ENCODE measurements around the gene GRIK1.

GRIK1 gene

DNA sequence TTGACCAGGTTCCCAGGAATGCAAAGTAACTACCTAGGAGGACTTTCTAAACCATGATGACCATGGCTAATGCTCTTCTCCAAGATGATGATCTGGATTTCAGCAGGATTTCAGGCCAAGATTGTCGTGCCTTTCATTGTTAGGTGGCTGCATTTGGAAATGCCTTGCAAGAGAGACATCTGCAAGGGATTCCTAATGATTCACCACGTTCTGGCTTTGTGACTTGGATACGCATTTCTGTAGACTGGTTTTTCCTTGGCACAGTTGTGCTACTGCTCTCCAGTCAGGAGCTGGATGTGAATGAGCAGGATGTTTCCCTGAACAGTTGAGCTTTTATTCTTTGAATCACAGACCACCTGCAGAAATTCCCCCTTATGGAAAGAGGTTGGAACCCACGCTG lies 428.7 kb downstream of the GRIK1 start:
- DNase-seq (ENCODE audit: extremely low spot score, insufficient read length, low read depth): no peak
- no peak for FAIRE-seq

DNA sequence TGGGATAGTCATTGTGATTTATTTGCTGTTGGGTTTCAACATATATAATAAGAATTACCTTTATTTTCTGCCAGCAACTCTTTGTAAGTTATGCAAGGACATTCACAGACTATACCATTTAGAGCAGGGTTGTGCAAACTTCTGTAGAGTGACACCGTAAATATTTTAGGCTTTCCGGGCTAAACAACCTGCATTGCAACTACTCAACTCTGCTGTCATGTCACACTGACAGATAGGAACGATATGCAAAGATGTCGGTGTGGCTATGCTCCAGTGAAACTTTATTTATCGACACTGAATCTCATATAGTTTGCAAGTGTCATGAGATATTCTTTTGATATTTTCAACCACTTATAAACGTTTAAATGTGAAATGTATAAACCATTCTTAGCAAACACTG lies 430.7 kb downstream of the GRIK1 start:
- no peak for FAIRE-seq
- DNase-seq (ENCODE audit: extremely low spot score, insufficient read length, low read depth): no peak

DNA sequence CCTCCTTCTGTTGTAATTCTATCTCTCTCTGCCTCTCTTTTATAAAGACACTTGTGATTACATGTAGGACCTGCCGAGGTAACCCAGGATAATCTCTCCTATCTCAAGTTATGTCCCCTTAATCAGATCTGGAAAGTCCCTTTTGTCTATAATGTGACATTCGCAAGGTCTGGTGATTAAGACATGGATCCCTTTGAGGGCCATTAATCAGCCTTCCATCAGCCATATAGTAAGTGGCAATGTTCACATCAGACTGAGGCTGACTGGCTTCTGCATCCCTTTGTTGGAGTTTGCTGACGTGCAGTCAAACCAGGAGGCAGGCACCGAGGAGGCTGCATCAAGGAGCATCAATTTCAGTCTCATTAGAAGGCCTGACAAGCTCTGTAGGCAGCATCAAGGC lies 431.5 kb downstream of the GRIK1 start:
- no peak for FAIRE-seq
- no peak for DNase-seq (ENCODE audit: extremely low spot score, insufficient read length, low read depth)

DNA sequence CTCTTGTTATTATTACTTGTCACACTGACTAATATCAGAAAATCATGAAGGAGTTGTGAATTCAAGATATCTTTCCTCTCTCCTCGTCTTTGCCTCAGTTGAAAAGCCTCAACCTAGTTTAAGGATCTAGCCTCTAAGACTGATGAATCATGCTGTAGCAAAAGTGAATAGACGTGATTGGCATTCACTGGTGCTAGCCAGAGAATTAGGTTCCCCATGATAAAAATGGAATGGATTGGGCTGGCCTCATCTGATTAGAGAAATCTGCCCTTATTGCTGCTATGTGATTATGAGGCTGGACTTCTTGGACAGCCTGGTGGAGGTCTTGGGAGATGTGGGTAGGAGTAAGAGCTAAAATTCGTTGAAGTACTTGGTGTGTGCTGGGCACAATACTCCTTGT lies 432.8 kb downstream of the GRIK1 start:
- DNase-seq (ENCODE audit: extremely low spot score, insufficient read length, low read depth) (no peak), FAIRE-seq (no peak)

DNA sequence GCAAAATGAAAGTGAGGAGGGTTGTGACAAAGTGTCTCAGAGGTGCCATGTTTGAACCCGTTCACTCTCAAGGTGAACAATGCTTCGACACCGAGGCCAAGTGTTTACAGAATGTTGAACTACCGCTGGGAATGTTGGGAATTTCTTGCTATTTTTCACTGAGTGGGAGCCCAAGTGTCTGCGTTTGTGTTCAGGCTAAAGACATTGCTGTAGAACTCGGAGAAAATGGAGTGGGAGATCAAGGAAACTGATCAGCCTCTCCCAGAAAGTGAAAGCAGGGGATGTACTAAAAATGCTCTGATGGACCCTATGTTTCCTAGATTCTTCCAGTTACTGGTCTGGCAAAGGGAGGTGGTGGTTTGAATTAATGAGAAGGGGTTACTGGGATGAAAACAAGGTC lies 433.6 kb downstream of the GRIK1 start:
- DNase-seq (ENCODE audit: extremely low spot score, insufficient read length, low read depth) (no peak), FAIRE-seq (no peak)

DNA sequence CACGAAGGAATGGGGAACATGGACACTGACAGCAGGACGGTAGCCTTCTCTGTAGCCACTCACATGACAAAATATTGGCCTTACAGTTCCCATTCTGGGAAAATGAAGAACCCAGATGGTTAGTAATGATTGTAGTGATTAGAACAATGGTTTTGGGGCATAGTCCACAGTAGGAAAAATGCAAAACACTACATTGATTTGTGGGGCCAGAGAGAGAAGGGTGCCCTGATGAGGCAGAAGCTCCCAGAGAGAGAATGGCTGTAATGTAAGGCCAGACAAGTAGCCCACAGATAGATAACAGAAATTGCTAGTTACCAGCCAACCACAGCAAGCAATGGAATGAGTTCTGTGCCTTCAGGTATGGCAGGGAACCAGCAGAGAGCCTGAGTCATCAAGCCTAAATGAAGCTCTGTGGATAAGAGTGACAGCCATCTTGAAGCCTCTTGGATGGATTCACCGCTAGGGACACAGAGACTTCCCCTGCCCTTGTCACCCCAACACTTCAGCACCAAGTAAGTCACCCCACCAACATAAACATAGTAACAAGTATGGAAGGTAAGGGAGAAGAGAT lies 435.0 kb downstream of the GRIK1 start:
- DNase-seq (ENCODE audit: extremely low spot score, insufficient read length, low read depth): no peak
- FAIRE-seq: no peak

DNA sequence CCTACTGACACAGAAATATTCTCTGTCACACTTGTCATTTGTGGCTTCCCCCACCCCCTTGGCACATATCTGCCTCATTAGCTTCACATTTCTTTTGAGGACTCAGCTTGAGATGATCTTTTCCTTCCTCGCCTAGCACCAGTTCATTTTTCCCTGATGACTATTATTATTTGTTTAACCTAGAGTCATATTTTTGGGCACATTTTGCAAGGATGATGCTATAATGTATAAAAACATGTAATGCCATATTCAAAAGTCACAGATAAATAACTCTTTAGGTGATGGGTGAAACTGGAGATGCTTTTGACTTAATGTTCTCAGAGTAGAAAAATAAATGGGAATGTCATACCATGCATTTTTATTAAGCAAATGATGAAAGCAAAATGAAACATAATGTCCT lies 438.3 kb downstream of the GRIK1 start:
- no peak for DNase-seq (ENCODE audit: extremely low spot score, insufficient read length, low read depth)
- no peak for FAIRE-seq

DNA sequence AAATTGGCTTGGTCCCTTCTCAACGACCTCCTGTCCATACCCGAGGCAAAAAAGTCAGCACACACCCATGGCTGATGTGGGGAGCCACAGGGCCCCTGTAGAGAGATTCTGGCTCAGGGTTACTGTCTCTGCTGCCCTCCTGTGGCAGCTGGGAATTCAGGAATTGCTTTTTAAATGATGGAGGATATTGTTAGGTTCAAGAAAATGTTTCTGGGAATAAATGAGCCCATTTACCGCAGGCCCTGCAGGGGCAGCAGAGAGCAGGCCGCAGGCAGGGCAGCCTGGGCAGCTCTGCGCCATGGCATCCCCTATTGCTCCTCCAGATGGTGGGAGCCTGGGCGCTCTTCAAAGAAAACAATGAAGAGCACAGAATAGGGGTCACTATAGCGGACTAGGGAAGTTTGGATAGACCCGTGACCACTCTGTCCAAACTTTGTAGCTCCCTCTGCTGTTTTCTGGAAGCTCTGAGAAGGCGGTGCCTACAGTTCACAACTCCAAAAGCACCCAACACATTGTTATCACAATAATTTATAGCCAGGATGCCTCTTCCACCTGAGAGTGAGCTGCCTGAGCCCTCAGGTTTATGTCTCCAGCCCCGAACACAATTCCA lies 440.0 kb downstream of the GRIK1 start:
- FAIRE-seq (no peak), DNase-seq (ENCODE audit: extremely low spot score, insufficient read length, low read depth) (no peak)

DNA sequence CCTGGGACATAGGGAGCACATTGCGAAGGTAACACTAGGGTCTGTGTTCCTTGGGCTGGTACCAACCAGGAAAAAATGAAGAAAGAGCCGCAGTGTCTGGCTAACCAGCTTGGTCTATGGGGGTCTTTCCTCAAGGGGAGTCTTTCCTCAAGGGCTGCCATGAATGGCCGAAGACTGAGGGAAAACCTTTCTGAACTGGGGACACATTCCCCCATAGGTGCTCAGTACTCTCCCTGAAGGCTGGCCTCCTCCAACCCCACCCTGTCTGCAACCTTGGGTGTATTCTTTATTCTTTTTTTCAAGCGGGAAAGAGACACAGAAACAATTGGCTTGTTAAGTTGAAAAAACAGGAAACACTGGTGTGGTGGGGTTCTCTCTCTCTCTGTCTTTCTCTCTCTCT lies 440.6 kb downstream of the GRIK1 start:
- DNase-seq (ENCODE audit: extremely low spot score, insufficient read length, low read depth): no peak
- FAIRE-seq: no peak

DNA sequence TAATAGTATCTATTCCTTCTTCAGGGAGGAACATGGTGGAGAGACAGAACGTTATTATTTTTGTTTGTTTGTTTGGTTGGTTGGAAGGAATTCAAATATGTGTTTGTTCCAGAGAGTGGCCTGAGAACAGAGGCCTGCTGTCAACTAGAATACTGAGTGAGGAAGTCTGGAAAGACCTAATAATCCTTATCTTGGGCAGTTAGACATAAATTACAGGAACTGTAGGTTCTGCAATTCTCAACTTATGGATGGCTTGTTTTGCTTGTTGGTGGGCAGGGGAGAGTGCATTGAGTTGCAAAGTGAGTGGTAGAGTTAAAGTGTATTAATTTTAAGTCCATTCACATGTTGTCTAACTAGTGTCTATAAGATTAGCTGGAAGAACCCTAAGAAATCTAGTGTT lies 443.5 kb downstream of the GRIK1 start:
- FAIRE-seq (no peak), DNase-seq (ENCODE audit: extremely low spot score, insufficient read length, low read depth) (no peak)

DNA sequence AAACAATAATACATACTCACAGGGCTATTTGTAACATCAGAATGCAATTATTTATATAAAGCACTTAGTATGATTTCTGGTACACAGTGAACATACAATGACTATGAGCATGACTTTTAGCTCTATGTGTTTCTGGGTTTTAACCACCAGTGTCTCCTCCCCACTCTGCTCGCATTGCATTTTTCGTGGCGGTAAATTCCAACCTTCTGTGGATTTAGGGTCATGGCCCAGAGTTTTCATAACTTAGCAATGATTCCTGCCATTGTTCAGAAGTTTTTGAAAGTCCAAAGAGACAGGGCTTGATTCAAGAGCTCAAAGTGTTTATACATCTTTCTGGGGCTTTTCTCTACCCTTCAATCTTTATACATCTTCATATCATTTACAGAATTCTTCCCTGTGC lies 449.8 kb downstream of the GRIK1 start:
- no peak for DNase-seq (ENCODE audit: extremely low spot score, insufficient read length, low read depth)
- FAIRE-seq: no peak

DNA sequence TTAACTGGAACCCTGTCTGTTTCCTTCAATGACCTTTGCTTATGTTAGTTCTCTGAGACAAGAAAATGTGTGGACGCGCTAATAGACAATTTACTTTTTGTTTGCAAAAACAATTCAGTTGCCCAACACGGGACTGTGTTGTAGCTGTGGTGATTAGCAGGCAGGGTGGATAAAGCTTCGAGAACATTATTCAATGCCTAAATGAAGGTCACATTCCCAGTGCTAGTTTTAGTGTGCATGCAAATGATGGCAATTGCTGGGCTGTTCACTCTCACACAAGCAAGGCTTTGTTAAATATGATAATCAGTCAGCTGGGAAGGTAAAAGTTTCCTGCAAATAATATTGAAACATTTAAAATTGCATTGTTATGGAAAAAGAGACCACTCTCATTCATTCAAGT lies 452.6 kb downstream of the GRIK1 start:
- FAIRE-seq (no peak), DNase-seq (ENCODE audit: extremely low spot score, insufficient read length, low read depth) (no peak)

All from GM18507 (cell line).